GM12878 (cell line): ENCODE data around the gene SERINC5. TPM values are rescaled to one million over a fixed set of nuclear protein-coding genes. Genes with fewer than 3 reads are reported as not detected.

Source experiments
- BACH1 ChIP-seq: fragments of 450-650 bp; IDR thresholded peaks from 2 replicates; pipeline ENCODE4 v1.6.1; 2017; ENCODE audit warnings: mild to moderate bottlenecking, borderline replicate concordance
- CHD1 ChIP-seq: IDR thresholded peaks from 2 replicates; pipeline ENCODE4 v1.6.1; 2012; ENCODE audit warnings: low read depth, low read length, improper control_type of control experiment
- CTCF ChIP-seq, 3 experiments: IDR thresholded peaks in 2 of 3; conservative IDR thresholded peaks in 1 of 3; 2 replicates each; pipeline ENCODE4 v1.5.1; 2011; ENCODE audit warnings: low read depth in 3 of 3, low read length in 3 of 3, mild to moderate bottlenecking in 3 of 3, control low read depth in 2 of 3, moderate library complexity in 2 of 3, inconsistent platforms in 1 of 3, mixed read lengths in 1 of 3; ENCODE audit not compliant: control insufficient read depth in 2 of 3, insufficient read depth in 1 of 3; ENCODE audit errors: extremely low read depth in 1 of 3
- DPF2 ChIP-seq: fragments of 450-650 bp; IDR thresholded peaks from 2 replicates; pipeline ENCODE4 v1.6.1; 2017; ENCODE audit warnings: mild to moderate bottlenecking
- ESRRA ChIP-seq: IDR thresholded peaks from 2 replicates; pipeline ENCODE4 v1.6.1; 2012; ENCODE audit warnings: mild to moderate bottlenecking, low read length, improper control_type of control experiment
- GABPA ChIP-seq: IDR thresholded peaks from 2 replicates; pipeline ENCODE4 v1.6.1; 2014; ENCODE audit warnings: antibody characterized with exemption, low read depth, mild to moderate bottlenecking, inconsistent platforms
- GATAD2B ChIP-seq: fragments of 450-650 bp; conservative IDR thresholded peaks from 2 replicates; pipeline ENCODE4 v1.6.1; 2017; ENCODE audit warnings: low read depth, mild to moderate bottlenecking, moderate library complexity
- HCFC1 ChIP-seq: fragments of 150-350 bp; IDR thresholded peaks from 2 replicates; pipeline ENCODE4 v1.6.1; 2014; ENCODE audit warnings: low read length
- HDAC6 ChIP-seq: fragments of 200-600 bp; sonication (generic); IDR thresholded peaks from one replicate; pipeline ENCODE4 v1.8.0; 2017; ENCODE audit warnings: antibody characterized with exemption; ENCODE audit not compliant: unreplicated experiment
- JUNB ChIP-seq: IDR thresholded peaks from 2 replicates; pipeline ENCODE4 v1.6.1; 2016; ENCODE audit warnings: antibody characterized with exemption, mild to moderate bottlenecking
- JUND ChIP-seq: IDR thresholded peaks from 2 replicates; pipeline ENCODE4 v1.6.1; 2012; ENCODE audit warnings: low read depth, mild to moderate bottlenecking, low read length, improper control_type of control experiment, moderate library complexity
- KLF5 ChIP-seq: fragments of 450-650 bp; IDR thresholded peaks from 2 replicates; pipeline ENCODE4 v1.6.1; 2014; ENCODE audit warnings: mild to moderate bottlenecking; ENCODE audit not compliant: partially characterized antibody
- MAX ChIP-seq: IDR thresholded peaks from 2 replicates; pipeline ENCODE4 v1.6.1; 2012; ENCODE audit warnings: low read depth, low read length, improper control_type of control experiment
- MTA3 ChIP-seq: IDR thresholded peaks from 2 replicates; pipeline ENCODE4 v1.6.1; 2012; ENCODE audit warnings: low read length, inconsistent platforms, borderline replicate concordance
- MYC ChIP-seq: IDR thresholded peaks from 2 replicates; pipeline ENCODE4 v1.6.1; 2011; ENCODE audit warnings: mild to moderate bottlenecking, low read length, moderate library complexity, inconsistent platforms; ENCODE audit not compliant: insufficient read depth, insufficient replicate concordance, insufficient read length, severe bottlenecking
- NBN ChIP-seq: fragments of 450-650 bp; IDR thresholded peaks from 2 replicates; pipeline ENCODE4 v1.6.1; 2016
- NFXL1 ChIP-seq: fragments of 450-650 bp; IDR thresholded peaks from 2 replicates; pipeline ENCODE4 v1.6.1; 2017; ENCODE audit warnings: antibody characterized with exemption, mild to moderate bottlenecking, borderline replicate concordance
- PAX5 ChIP-seq: IDR thresholded peaks from 2 replicates; pipeline ENCODE4 v1.6.1; 2011; ENCODE audit warnings: low read depth, low read length, borderline replicate concordance
- POLR2AphosphoS2 ChIP-seq: IDR thresholded peaks from 2 replicates; pipeline ENCODE4 v1.6.1; 2011; ENCODE audit warnings: low read depth, mild to moderate bottlenecking, low read length, improper control_type of control experiment, moderate library complexity
- RAD51 ChIP-seq: fragments of 450-650 bp; IDR thresholded peaks from 2 replicates; pipeline ENCODE4 v1.6.1; 2016; ENCODE audit warnings: moderate library complexity, mild to moderate bottlenecking, inconsistent platforms
- RCOR1 ChIP-seq: conservative IDR thresholded peaks from 2 replicates; pipeline ENCODE4 v1.6.1; 2012; ENCODE audit warnings: low read depth, low read length, improper control_type of control experiment
- SKIL ChIP-seq: fragments of 450-650 bp; IDR thresholded peaks from 2 replicates; pipeline ENCODE4 v1.6.1; 2017; ENCODE audit warnings: mild to moderate bottlenecking, low read depth, inconsistent platforms; ENCODE audit not compliant: poor library complexity, severe bottlenecking
- SMAD1 ChIP-seq: fragments of 450-650 bp; IDR thresholded peaks from 2 replicates; pipeline ENCODE4 v1.6.1; 2018; ENCODE audit warnings: mild to moderate bottlenecking, low read depth; ENCODE audit not compliant: partially characterized antibody
- SRF ChIP-seq, 2 experiments: IDR thresholded peaks; 2 replicates each; pipeline ENCODE4 v1.6.1; 2011; ENCODE audit warnings: low read depth in 2 of 2, low read length in 2 of 2, mild to moderate bottlenecking in 1 of 2, moderate library complexity in 1 of 2
- TAF1 ChIP-seq: IDR thresholded peaks from 2 replicates; pipeline ENCODE4 v1.6.1; 2011; ENCODE audit warnings: mild to moderate bottlenecking, low read depth, low read length, borderline replicate concordance
- ZNF24 ChIP-seq: fragments of 450-650 bp; IDR thresholded peaks from 2 replicates; pipeline ENCODE4 v1.6.1; 2017; ENCODE audit warnings: antibody characterized with exemption, mild to moderate bottlenecking
- ZNF622 ChIP-seq: fragments of 450-650 bp; IDR thresholded peaks from 2 replicates; pipeline ENCODE4 v1.6.1; 2017; ENCODE audit warnings: mild to moderate bottlenecking, inconsistent platforms
- ZSCAN29 ChIP-seq: fragments of 450-650 bp; IDR thresholded peaks from 2 replicates; pipeline ENCODE4 v1.6.1; 2017; ENCODE audit warnings: mild to moderate bottlenecking, moderate library complexity
- ZZZ3 ChIP-seq: IDR thresholded peaks from 2 replicates; pipeline ENCODE4 v1.6.1; 2011; ENCODE audit warnings: low read depth; ENCODE audit not compliant: control insufficient read depth, insufficient read length
- polyA plus RNA-seq, 11 experiments: library from polyadenylated mRNA; depleted of rRNA in 4 of 11; unstranded in 6 of 11; stranded (reverse) in 5 of 11; fragments of >200 nt; fragmentation: Nextera tagmentation in 4 of 11; fragmentation: Illumina TruSeq in 1 of 11; extraction: Ambion mirVana in 4 of 11; extraction: Trizol in 1 of 11; gene quantifications; 1 replicate in 1 of 11; 2 replicates in 10 of 11; pipeline versions ENCODE4 v1.2.1 to v1.2.3, GENCODE V29; 2011 to 2016; ENCODE audit warnings: inconsistent platforms in 2 of 11, missing spikeins in 2 of 11, low read depth in 1 of 11
- total RNA-seq, 4 experiments: library from RNA; depleted of rRNA in 3 of 4; stranded (reverse); fragments of >200 nt in 3 of 4; fragmentation: Illumina TruSeq in 1 of 4; extraction: Trizol in 1 of 4; gene quantifications; 2 replicates each; pipeline versions ENCODE4 v1.2.1 to v1.2.3, GENCODE V29; 2013 to 2021
- TF ChIP-seq, protein P1 (sequence below): fragments of 450-650 bp; IDR thresholded peaks from 2 replicates; pipeline ENCODE4 v1.6.1; 2016; ENCODE audit warnings: mild to moderate bottlenecking

SERINC5 gene
- total and polyA plus RNA-seq, 10 of the 15 experiments (the other 5 are each of a cell fraction or from before 2014, with no cell fraction given), result 0.66 to 7.0 (median 2.8) TPM

- TF ChIP-seq MYC, result no peak
- no peak for TF ChIP-seq SMAD1
- no peak for TF ChIP-seq KLF5
- no peak for TF ChIP-seq CHD1
- no peak for TF ChIP-seq GABPA
- no peak for TF ChIP-seq SRF (IDR thresholded peaks at IDR 0.05; ENCODE audit: low read depth in 2 of 2, low read length in 2 of 2)
- TF ChIP-seq SKIL, result no peak
- no peak for TF ChIP-seq MAX
- TF ChIP-seq ZZZ3, result no peak
- TF ChIP-seq JUNB, result peak; percentile 49; the same call in 1 of the 2 replicates
- TF ChIP-seq ESRRA, result no peak
- TF ChIP-seq JUND, result no peak
- no peak for TF ChIP-seq RCOR1
- no peak for TF ChIP-seq ZNF622
- TF ChIP-seq CTCF (IDR thresholded peaks at IDR 0.05 in 2 of 3, conservative IDR thresholded peaks at IDR 0.05 in 1 of 3; ENCODE audit: control insufficient read depth in 2 of 3, extremely low read depth in 1 of 3, insufficient read depth in 1 of 3, low read depth in 3 of 3, low read length in 3 of 3), result no peak
- TF ChIP-seq TAF1, result no peak
- TF ChIP-seq HDAC6, result no peak
- TF ChIP-seq NBN, result 0 out of 2 replicates have a peak, but pooled peaks have one; percentile 25
- TF ChIP-seq PAX5, result no peak
- TF ChIP-seq NFXL1, result no peak
- TF ChIP-seq HCFC1, result no peak
- peak; percentile 66; the same call in 1 of the 2 replicates for TF ChIP-seq RAD51
- no peak for TF ChIP-seq ZSCAN29
- no peak for TF ChIP-seq GATAD2B
- TF ChIP-seq, protein P1, sequence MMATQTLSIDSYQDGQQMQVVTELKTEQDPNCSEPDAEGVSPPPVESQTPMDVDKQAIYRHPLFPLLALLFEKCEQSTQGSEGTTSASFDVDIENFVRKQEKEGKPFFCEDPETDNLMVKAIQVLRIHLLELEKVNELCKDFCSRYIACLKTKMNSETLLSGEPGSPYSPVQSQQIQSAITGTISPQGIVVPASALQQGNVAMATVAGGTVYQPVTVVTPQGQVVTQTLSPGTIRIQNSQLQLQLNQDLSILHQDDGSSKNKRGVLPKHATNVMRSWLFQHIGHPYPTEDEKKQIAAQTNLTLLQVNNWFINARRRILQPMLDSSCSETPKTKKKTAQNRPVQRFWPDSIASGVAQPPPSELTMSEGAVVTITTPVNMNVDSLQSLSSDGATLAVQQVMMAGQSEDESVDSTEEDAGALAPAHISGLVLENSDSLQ, result no peak
- TF ChIP-seq POLR2AphosphoS2, result no peak
- TF ChIP-seq DPF2, result peak; percentile 65
- TF ChIP-seq BACH1, result 0 out of 2 replicates have a peak, but pooled peaks have one; percentile 12
- TF ChIP-seq ZNF24, result 0 out of 2 replicates have a peak, but pooled peaks have one; percentile 46
- TF ChIP-seq MTA3, result no peak
Measured at GRCh38 chr5:80127116-80127552, 128.7 kb downstream of the SERINC5 start (continued).
